Stimulated activated naive B cell treated with anti-CD40 and anti-IgM and Interleukin-4, amounts not matched to agents 10 μg/mL and 1 μg/mL and 100 μg/mL, for 72 hours (primary cell): ENCODE data around the gene UACA.
A peak's percentile ranks its signal among the peaks of the same experiment; 100 is the strongest.

Experiments used
- ATAC-seq, 2 donors: fragments of 150-1000 bp; cut with Tn5 transposase; replicated peaks; 2 replicates each; pipeline ENCODE4 v1.10.0; 2021; ENCODE audit warnings: moderate library complexity in 1 of 2
- DNase-seq: peaks from one replicate; pipeline ENCODE4 v3.0.0; 2021
- H3K27ac Mint-ChIP-seq: one replicate; pipeline ENCODE4 v1.8.0; 2022; ENCODE audit warnings: mild to moderate bottlenecking, mixed read lengths
- H3K27me3 Mint-ChIP-seq, 2 donors: one replicate each; pipeline ENCODE4 v1.8.0; 2022; ENCODE audit warnings: mixed read lengths in 2 of 2
- H3K36me3 Mint-ChIP-seq, 2 donors: one replicate each; pipeline ENCODE4 v1.8.0; 2022; ENCODE audit warnings: mixed read lengths in 2 of 2, mild to moderate bottlenecking in 1 of 2
- H3K4me1 Mint-ChIP-seq, 2 donors: one replicate each; pipeline ENCODE4 v1.8.0; 2022; ENCODE audit warnings: mixed read lengths in 2 of 2, mild to moderate bottlenecking in 1 of 2
- H3K4me3 Mint-ChIP-seq, 2 donors: one replicate each; pipeline ENCODE4 v1.8.0; 2022; ENCODE audit warnings: mild to moderate bottlenecking in 2 of 2, mixed read lengths in 2 of 2, moderate library complexity in 1 of 2
- H3K9me3 Mint-ChIP-seq, 2 donors: one replicate each; pipeline ENCODE4 v1.8.0; 2022; ENCODE audit warnings: mixed read lengths in 2 of 2, mild to moderate bottlenecking in 1 of 2

The UACA gene

GRCh38 chr15:70635895-70636294 lies 127.5 kb downstream of the UACA start:
- ATAC-seq (no peak), DNase-seq (no peak)
- no peaks in the 10 kb centered on the region for H3K36me3 Mint-ChIP-seq
- no peak overlapping the region for H3K4me3 Mint-ChIP-seq
- peaks cover 0 to 3% of the 10 kb centered on the region in 2 donors for H3K4me1 Mint-ChIP-seq
- no peaks in the 10 kb centered on the region for H3K9me3 Mint-ChIP-seq
- peaks cover 28 to 34% of the 10 kb centered on the region in 2 donors for H3K27me3 Mint-ChIP-seq
- no peak overlapping the region for H3K27ac Mint-ChIP-seq

GRCh38 chr15:70633991-70634390 lies 129.4 kb downstream of the UACA start:
- no peak overlapping the region for H3K27ac Mint-ChIP-seq
- no peak overlapping the region for H3K4me3 Mint-ChIP-seq
- H3K9me3 Mint-ChIP-seq = no peaks in the 10 kb centered on the region
- ATAC-seq = no peak
- no peak for DNase-seq
- no peaks in the 10 kb centered on the region for H3K36me3 Mint-ChIP-seq
- H3K27me3 Mint-ChIP-seq = peaks cover 33 to 46% of the 10 kb centered on the region in 2 donors
- H3K4me1 Mint-ChIP-seq = peaks cover 0 to 3% of the 10 kb centered on the region in 2 donors

DNA sequence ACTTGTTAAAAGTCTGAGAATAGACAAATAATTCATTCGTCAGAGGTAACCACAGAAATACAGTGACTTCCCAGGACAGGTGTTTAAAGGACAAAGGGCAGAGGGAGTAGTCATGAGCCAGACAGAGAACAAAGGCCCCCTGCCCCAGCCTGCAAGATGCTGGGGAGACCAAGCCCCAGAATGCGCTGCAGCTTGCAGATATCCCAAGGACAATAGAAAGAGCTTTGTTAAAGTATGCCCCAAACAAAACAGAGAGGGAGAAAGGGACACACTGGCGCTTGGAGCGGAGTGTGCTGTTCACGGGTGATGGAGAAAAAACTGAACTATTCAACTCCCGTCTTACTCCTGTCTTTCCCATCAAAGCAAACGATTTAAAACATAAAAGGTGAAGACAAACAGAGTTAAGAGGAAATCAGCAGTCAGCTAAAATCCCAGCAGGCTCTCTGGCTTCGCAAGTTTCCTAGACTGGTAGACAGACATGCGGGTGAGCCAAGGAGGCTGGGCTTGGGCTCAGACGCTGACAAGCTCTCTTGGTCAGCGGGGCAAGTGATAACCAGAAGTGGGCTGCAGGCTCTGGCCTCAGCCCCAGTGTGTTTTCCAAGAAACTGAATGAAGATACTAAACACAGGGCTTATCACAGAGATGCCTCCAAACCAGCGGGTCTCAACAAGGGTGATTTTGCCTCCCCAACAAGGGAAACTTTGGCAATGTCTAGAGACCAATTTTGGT lies 130.1 kb downstream of the UACA start:
- H3K36me3 Mint-ChIP-seq = no peaks in the 10 kb centered on the region
- no peak overlapping the region for H3K27ac Mint-ChIP-seq
- ATAC-seq (no peak), DNase-seq (no peak)
- no peak overlapping the region for H3K4me3 Mint-ChIP-seq
- H3K4me1 Mint-ChIP-seq = peaks cover 0 to 3% of the 10 kb centered on the region in 2 donors
- H3K9me3 Mint-ChIP-seq = no peaks in the 10 kb centered on the region
- peaks cover 39 to 52% of the 10 kb centered on the region in 2 donors for H3K27me3 Mint-ChIP-seq

DNA sequence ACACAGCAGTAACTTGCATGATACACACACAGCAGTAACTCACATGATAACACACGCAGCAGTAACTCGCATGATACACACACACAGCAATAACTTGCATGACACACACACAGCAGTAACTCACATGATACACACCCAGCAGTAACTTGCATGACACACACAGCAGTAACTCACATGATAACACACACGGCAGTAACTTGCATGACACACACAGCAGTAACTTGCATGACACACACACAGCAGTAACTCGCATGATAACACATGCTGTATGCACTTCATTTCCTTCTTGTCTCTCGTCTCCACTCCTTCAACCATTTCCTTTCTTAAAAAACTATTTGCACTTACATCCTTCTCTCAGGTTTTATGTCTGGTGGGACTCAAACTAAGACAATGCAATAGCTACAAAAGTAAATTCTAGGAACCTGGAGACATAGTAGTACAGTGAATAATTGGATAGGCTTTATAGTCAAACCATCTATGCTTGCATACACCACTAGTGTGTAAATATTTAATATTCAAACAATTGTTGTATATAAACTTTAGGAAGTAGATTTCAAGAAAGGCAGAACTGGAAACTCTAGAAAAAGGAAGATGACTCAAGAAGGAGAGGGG lies 130.8 kb downstream of the UACA start:
- H3K4me1 Mint-ChIP-seq = peaks cover 0 to 3% of the 10 kb centered on the region in 2 donors
- H3K27me3 Mint-ChIP-seq = peaks cover 45 to 57% of the 10 kb centered on the region in 2 donors
- H3K4me3 Mint-ChIP-seq = no peak overlapping the region
- ATAC-seq = no peak
- H3K27ac Mint-ChIP-seq = no peak overlapping the region
- no peaks in the 10 kb centered on the region for H3K9me3 Mint-ChIP-seq
- DNase-seq = no peak
- no peaks in the 10 kb centered on the region for H3K36me3 Mint-ChIP-seq

- no peaks in the 10 kb centered on the region for H3K36me3 Mint-ChIP-seq
- DNase-seq (no peak), ATAC-seq (no peak)
- H3K4me1 Mint-ChIP-seq = peaks cover 0 to 3% of the 10 kb centered on the region in 2 donors
- peaks cover 48 to 61% of the 10 kb centered on the region in 2 donors for H3K27me3 Mint-ChIP-seq
- no peak overlapping the region for H3K4me3 Mint-ChIP-seq
- H3K27ac Mint-ChIP-seq = no peak overlapping the region
- H3K9me3 Mint-ChIP-seq = no peaks in the 10 kb centered on the region
These were observed 131.3 kb downstream of the UACA start for GRCh38 chr15:70632079-70632478.

DNA sequence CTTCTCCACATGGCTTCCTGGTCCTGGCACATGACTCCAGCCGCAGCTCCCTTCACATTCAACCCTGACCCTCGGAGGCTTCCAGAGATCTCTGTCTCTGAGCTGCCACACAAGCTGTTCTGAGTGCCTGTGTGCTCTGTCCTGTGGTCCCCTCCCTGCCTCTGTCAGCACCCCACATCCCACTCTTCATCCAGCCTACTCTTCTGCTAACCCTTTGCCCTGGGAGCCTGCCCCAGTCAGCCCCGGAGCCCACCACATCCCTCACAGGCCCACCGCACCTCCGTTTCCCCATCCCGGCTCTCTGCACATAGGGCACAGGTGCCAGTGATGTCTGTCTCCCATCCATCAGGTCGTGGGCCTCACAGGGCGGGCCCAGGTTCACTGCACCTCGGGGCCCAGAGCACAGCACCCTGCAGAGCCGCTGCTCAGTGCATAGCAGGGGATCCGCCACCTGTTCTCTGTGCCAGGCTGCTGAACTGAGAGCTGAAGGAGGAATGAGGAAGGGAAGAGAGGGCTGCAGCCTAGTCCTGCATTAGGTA lies 133.6 kb downstream of the UACA start:
- ATAC-seq (no peak), DNase-seq (no peak)
- Mint-ChIP-seq H3K4me3 (no peak overlapping the region), H3K9me3 (no peaks in the 10 kb centered on the region), H3K27me3 (peaks cover 36 to 45% of the 10 kb centered on the region in 2 donors), H3K36me3 (no peaks in the 10 kb centered on the region), H3K27ac (no peak overlapping the region), H3K4me1 (no peaks in the 10 kb centered on the region)

- ATAC-seq (no peak), DNase-seq (no peak)
- peaks cover 0 to 4% of the 10 kb centered on the region in 2 donors for H3K36me3 Mint-ChIP-seq
- peaks cover 40% of the 10 kb centered on the region in 2 donors for H3K27me3 Mint-ChIP-seq
- no peak overlapping the region for H3K4me3 Mint-ChIP-seq
- H3K4me1 Mint-ChIP-seq = no peaks in the 10 kb centered on the region
- H3K27ac Mint-ChIP-seq = no peak overlapping the region
- H3K9me3 Mint-ChIP-seq = peaks cover 3 to 5% of the 10 kb centered on the region in 2 donors
These were observed 134.8 kb downstream of the UACA start for GRCh38 chr15:70628549-70628896.

DNA sequence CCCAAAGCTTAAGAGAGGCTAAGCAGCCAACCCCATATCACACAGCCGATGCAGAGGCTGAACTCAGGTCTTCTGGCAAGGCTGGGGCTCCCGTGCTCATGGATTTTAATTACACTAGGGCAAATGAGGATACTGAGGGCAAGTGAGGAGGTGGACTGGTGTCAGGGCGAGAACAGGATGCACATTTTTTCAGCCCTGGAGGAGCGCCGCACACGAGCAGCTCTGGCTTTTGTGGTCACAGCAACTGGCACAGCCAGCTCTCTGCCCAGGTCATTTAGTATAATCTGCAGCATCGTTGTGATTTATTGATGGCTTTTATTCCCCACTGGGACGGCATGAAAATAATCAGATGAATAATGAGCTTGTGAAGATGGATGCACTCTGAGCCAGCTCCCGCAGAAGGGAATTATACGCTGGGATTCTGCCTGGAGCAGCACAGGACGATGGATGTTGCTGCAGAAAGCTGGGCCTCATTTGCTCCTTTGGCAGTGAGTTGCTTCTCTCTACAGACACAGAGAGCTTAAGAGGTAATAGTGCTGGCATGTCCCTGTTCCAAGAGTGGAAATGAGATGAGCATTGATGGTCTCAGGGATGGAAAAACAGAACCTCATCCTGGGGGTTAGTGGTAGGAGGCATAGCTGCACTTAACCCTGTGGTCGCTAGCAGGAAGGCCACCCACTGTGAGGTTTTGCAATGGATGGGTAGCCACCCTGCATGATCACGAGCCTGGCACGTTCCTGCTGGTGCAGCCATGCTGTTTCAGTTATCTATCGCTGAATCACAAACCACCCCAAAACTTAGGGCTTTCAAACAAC lies 135.4 kb downstream of the UACA start:
- no peak for DNase-seq
- Mint-ChIP-seq H3K27ac (no peak overlapping the region), H3K4me1 (no peaks in the 10 kb centered on the region), H3K36me3 (peaks cover 0 to 4% of the 10 kb centered on the region in 2 donors), H3K4me3 (no peak overlapping the region), H3K27me3 (peaks cover 34 to 40% of the 10 kb centered on the region in 2 donors), H3K9me3 (peaks cover 3 to 5% of the 10 kb centered on the region in 2 donors)
- no peak for ATAC-seq

DNA sequence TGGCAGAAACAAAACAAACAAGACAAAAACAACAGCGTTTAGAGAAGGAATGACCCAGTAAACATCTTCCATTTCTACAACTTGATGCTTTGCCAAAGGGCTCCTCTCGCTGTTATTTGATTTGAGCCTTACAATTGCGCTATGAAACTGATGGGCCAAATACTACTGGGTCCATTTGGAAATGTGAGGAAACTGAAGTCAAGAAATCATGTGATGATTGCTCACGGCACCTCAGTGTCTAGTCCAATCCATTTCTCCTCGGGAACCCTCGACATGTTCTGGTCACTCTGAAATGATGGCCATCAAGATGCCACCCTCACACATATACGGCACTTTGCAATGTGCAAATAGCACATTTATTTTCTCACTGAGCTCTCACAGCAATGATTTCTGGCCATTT lies 136.0 kb downstream of the UACA start:
- DNase-seq = no peak
- Mint-ChIP-seq H3K27ac (no peak overlapping the region), H3K9me3 (peaks cover 5% of the 10 kb centered on the region in 2 donors), H3K4me1 (no peaks in the 10 kb centered on the region), H3K36me3 (peaks cover 0 to 4% of the 10 kb centered on the region in 2 donors), H3K27me3 (peaks cover 32 to 38% of the 10 kb centered on the region in 2 donors), H3K4me3 (no peak overlapping the region)
- ATAC-seq = no peak

DNA sequence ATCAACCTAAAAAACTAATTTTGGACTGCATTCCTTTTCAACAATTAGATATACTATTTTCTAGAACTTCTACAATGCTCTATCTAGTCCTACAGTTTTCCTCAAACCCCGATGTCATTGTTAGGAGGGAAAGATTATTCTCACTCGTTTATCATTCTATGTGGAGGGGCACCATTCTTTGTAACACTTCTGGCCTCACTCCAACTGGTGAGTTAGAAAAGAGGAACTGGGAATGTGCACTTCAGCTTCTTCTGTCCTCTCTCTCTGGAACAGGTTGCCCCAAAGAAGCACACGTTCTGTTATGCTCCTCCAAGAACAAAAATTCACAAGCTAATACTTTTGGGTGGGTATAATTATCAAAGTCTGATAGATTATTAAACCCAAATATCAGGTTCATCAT lies 137.9 kb downstream of the UACA start:
- peaks cover 10 to 12% of the 10 kb centered on the region in 2 donors for H3K9me3 Mint-ChIP-seq

GRCh38 chr15:70625011-70625410 lies 138.3 kb downstream of the UACA start:
- Mint-ChIP-seq H3K27ac (no peak overlapping the region), H3K36me3 (peaks cover 0 to 4% of the 10 kb centered on the region in 2 donors), H3K27me3 (peaks cover 26 to 35% of the 10 kb centered on the region in 2 donors), H3K4me3 (no peak overlapping the region), H3K9me3 (peaks cover 10 to 12% of the 10 kb centered on the region in 2 donors), H3K4me1 (no peaks in the 10 kb centered on the region)
- DNase-seq (no peak), ATAC-seq (no peak)

More for the DNA sequence above, 137.9 kb downstream of the UACA start:
- no peak for DNase-seq
- peaks cover 26 to 36% of the 10 kb centered on the region in 2 donors for H3K27me3 Mint-ChIP-seq
- no peak overlapping the region for H3K27ac Mint-ChIP-seq
- H3K4me1 Mint-ChIP-seq = no peaks in the 10 kb centered on the region
- peaks cover 0 to 4% of the 10 kb centered on the region in 2 donors for H3K36me3 Mint-ChIP-seq
- no peak overlapping the region for H3K4me3 Mint-ChIP-seq
- peak; percentile 72 to 79 for ATAC-seq

GRCh38 chr15:70618929-70619328 lies 144.4 kb downstream of the UACA start:
- DNase-seq (no peak), ATAC-seq (no peak)
- peaks cover 9 to 11% of the 10 kb centered on the region in 2 donors for H3K9me3 Mint-ChIP-seq
- peaks cover 0 to 3% of the 10 kb centered on the region in 2 donors for H3K36me3 Mint-ChIP-seq
- no peak overlapping the region for H3K27ac Mint-ChIP-seq
- H3K27me3 Mint-ChIP-seq = peaks cover 30 to 39% of the 10 kb centered on the region in 2 donors
- H3K4me3 Mint-ChIP-seq = no peak overlapping the region
- H3K4me1 Mint-ChIP-seq = no peaks in the 10 kb centered on the region

GRCh38 chr15:70617911-70618287 lies 145.5 kb downstream of the UACA start:
- Mint-ChIP-seq H3K36me3 (no peaks in the 10 kb centered on the region), H3K27ac (no peak overlapping the region)

More at GRCh38 chr15:70617911-70618287, 145.5 kb downstream of the UACA start:
- DNase-seq = no peak
- H3K4me1 Mint-ChIP-seq = no peaks in the 10 kb centered on the region
- no peak for ATAC-seq
- peaks cover 33 to 46% of the 10 kb centered on the region in 2 donors for H3K27me3 Mint-ChIP-seq
- H3K9me3 Mint-ChIP-seq = peaks cover 5 to 8% of the 10 kb centered on the region in 2 donors
- H3K4me3 Mint-ChIP-seq = no peak overlapping the region
